GM12874 (cell line): ENCODE data around the gene TMEM129.

Experiments used
- CTCF ChIP-seq: IDR thresholded peaks from 2 replicates; pipeline ENCODE4 v1.5.1; 2011; ENCODE audit warnings: low read depth, mild to moderate bottlenecking, control low read depth, low read length, moderate library complexity; ENCODE audit not compliant: insufficient read depth

Gene TMEM129

GRCh38 chr4:1712216-1713002 lies 8.7 kb downstream of the TMEM129 start, which contains the start of gene SLBP:
Gene SLBP (minus strand): TSS chr4:1712319. CDS start chr4:1712188, 131 bp downstream.
- no peak for TF ChIP-seq CTCF

- TF ChIP-seq CTCF, result no peak
Observed at GRCh38 chr4:1711571-1712215, 9.4 kb downstream of the TMEM129 start.

- TF ChIP-seq CTCF, result no peak
Observed at GRCh38 chr4:1711055-1711570, 10.0 kb downstream of the TMEM129 start.

GRCh38 chr4:1708581-1708980 lies 12.5 kb downstream of the TMEM129 start:
- no peak for TF ChIP-seq CTCF

GRCh38 chr4:1706358-1706757 lies 14.8 kb downstream of the TMEM129 start:
- TF ChIP-seq CTCF, result no peak

- TF ChIP-seq CTCF, result no peak
Observed at GRCh38 chr4:1705732-1706131, 15.4 kb downstream of the TMEM129 start.

GRCh38 chr4:1703867-1704266 lies 17.3 kb downstream of the TMEM129 start:
- TF ChIP-seq CTCF, result no peak
